ENCODE measurements around the gene AKAP6.

AKAP6 gene

GRCh38 chr14:32681598-32681997 lies 352.5 kb downstream of the AKAP6 start:
- DNase-seq = no peak

- no peak for DNase-seq
Observed at GRCh38 chr14:32682214-32682613, 353.1 kb downstream of the AKAP6 start.

GRCh38 chr14:32683679-32684078 lies 354.6 kb downstream of the AKAP6 start:
- no peak for DNase-seq

GRCh38 chr14:32688941-32689340 lies 359.8 kb downstream of the AKAP6 start:
- DNase-seq = no peak

- no peak for DNase-seq
Observed at GRCh38 chr14:32692441-32692840, 363.3 kb downstream of the AKAP6 start.

- no peak for DNase-seq
Observed at GRCh38 chr14:32693114-32693513, 364.0 kb downstream of the AKAP6 start.

GRCh38 chr14:32694795-32695449 lies 365.8 kb downstream of the AKAP6 start:
- DNase-seq = no peak

GRCh38 chr14:32696325-32697091 lies 367.4 kb downstream of the AKAP6 start:
- DNase-seq = no peak

GRCh38 chr14:32697114-32697513 lies 368.0 kb downstream of the AKAP6 start:
- DNase-seq = no peak

GRCh38 chr14:32697704-32698103 lies 368.6 kb downstream of the AKAP6 start:
- no peak for DNase-seq

- DNase-seq = no peak
Observed at GRCh38 chr14:32698831-32699230, 369.7 kb downstream of the AKAP6 start.

GRCh38 chr14:32701475-32701874 lies 372.4 kb downstream of the AKAP6 start:
- no peak for DNase-seq

- DNase-seq = no peak
Observed at GRCh38 chr14:32702088-32702487, 373.0 kb downstream of the AKAP6 start.

- no peak for DNase-seq
Observed at GRCh38 chr14:32702562-32702961, 373.5 kb downstream of the AKAP6 start.

GRCh38 chr14:32703183-32703621 lies 374.1 kb downstream of the AKAP6 start:
- DNase-seq = no peak

- DNase-seq = no peak
Observed at GRCh38 chr14:32706721-32707519, 377.8 kb downstream of the AKAP6 start.

- DNase-seq = no peak
Observed at GRCh38 chr14:32707742-32708500, 378.8 kb downstream of the AKAP6 start.

- no peak for DNase-seq
Observed at GRCh38 chr14:32709027-32709426, 379.9 kb downstream of the AKAP6 start.

- DNase-seq = no peak
Observed at GRCh38 chr14:32710231-32710671, 381.2 kb downstream of the AKAP6 start.

- DNase-seq = no peak
Observed at GRCh38 chr14:32710731-32711680, 381.9 kb downstream of the AKAP6 start.

- DNase-seq = no peak
Observed at GRCh38 chr14:32713856-32714255, 384.8 kb downstream of the AKAP6 start.

- DNase-seq = no peak
Observed at GRCh38 chr14:32719601-32720000, 390.5 kb downstream of the AKAP6 start.
